Ovary (tissue), 9 donors: Measurements from ENCODE around the gene KRT72. TPM values are rescaled to one million over a fixed set of nuclear protein-coding genes. Genes with fewer than 3 reads are reported as not detected.

Experiments
- DNase-seq, 5 donors: peaks; one replicate each; pipeline ENCODE4 v3.0.0-alpha.2; 2019 to 2020
- H3K27ac ChIP-seq, 2 donors: fragments of 200-600 bp; one replicate each; pipeline versions ENCODE4 v1.5.1 to v1.8.0; 2019 to 2022
- H3K27me3 ChIP-seq: fragments of 200-600 bp; one replicate; pipeline ENCODE4 v1.8.0; 2022
- H3K36me3 ChIP-seq: fragments of 200-600 bp; sonication (generic); one replicate; pipeline ENCODE4 v1.5.1; 2019
- H3K4me1 ChIP-seq: one replicate; pipeline ENCODE4 v1.8.1; 2013; ENCODE audit warnings: mild to moderate bottlenecking, moderate library complexity; ENCODE audit not compliant: insufficient read depth
- H3K4me3 ChIP-seq: fragments of 200-600 bp; sonication (generic); one replicate; pipeline ENCODE4 v1.5.1; 2017
- H3K9me3 ChIP-seq, 2 donors: fragments of 200-600 bp in 1 of 2; sonication (generic) in 1 of 2; one replicate each; pipeline versions ENCODE4 v1.5.1 to v1.8.1; 2013 to 2019; ENCODE audit warnings: mild to moderate bottlenecking in 1 of 2, moderate library complexity in 1 of 2
- EP300 ChIP-seq: sonication (generic); formaldehyde crosslinking; IDR thresholded peaks from one replicate; pipeline ENCODE4 v1.6.1; 2017; ENCODE audit warnings: antibody characterized with exemption
- POLR2A ChIP-seq: fragments of 450-650 bp; IDR thresholded peaks from one replicate; pipeline ENCODE4 v1.6.1; 2017; ENCODE audit warnings: antibody characterized with exemption, mild to moderate bottlenecking, moderate library complexity
- WGBS, 3 donors: extraction: QIAGEN DNeasy Blood & Tissue Kit in 1 of 3; methylation state at CpG; one replicate each; pipeline versions ENCODE4 v1.1.5 to v1.1.7; 2013 to 2017; 5-methylcytosine and 5-hydroxymethylcytosine counted together
- intact Hi-C, 4 donors: fragments of 100-400 bp; cut with DNase I; formaldehyde crosslinking; loops; one replicate each; pipeline versions ENCODE4 v1.11.0 to v1.15.1; 2022 to 2023
- polyA plus RNA-seq, 2 donors: library from polyadenylated mRNA; stranded (reverse); fragments of 200-250 nt in 1 of 2; fragments of 350-450 nt in 1 of 2; fragmentation: Illumina TruSeq in 1 of 2; extraction: RNeasy Lipid Tissue Mini Kit (QIAGEN cat#74804) in 1 of 2; gene quantifications; one replicate each; pipeline ENCODE4 v1.2.3, GENCODE V29; 2013 to 2014
- total RNA-seq, 7 donors: library from RNA; depleted of rRNA in 2 of 7; stranded (reverse); fragments of >200 nt in 2 of 7; fragmentation: NEBNext Ultra II Directional in 3 of 7; extraction: Animal tissue kit (Norgen Biotek cat#: 25700) in 3 of 7; gene quantifications; one replicate each; pipeline versions ENCODE4 v1.1.0 to v1.2.4, GENCODE V29; 2016 to 2023
- TF ChIP-seq, protein P1 (sequence below), 3 donors: fragments of 450-650 bp in 2 of 3; fragments of 200-600 bp in 1 of 3; IDR thresholded peaks; one replicate each; pipeline versions ENCODE4 v1.5.1 to v1.8.0; 2016 to 2022; ENCODE audit warnings: antibody characterized with exemption in 3 of 3, mild to moderate bottlenecking in 1 of 3
- donor health status: DM: no; HTN: no; CAD: no; lungs with moderate emphysema.
- donor health status: DM: no; HTN: no; CAD: no.
- donor health status: Bipolar disorder and iron deficiency.
- donor health status: DM: yes; HTN: yes; CAD: no.
- donor health status: DM: no; HTN: no; CAD: no.
- donor health status: DM: yes; HTN: yes; CAD: no.

The KRT72 gene
- total and polyA plus RNA-seq, 9 donors: not detected

DNA sequence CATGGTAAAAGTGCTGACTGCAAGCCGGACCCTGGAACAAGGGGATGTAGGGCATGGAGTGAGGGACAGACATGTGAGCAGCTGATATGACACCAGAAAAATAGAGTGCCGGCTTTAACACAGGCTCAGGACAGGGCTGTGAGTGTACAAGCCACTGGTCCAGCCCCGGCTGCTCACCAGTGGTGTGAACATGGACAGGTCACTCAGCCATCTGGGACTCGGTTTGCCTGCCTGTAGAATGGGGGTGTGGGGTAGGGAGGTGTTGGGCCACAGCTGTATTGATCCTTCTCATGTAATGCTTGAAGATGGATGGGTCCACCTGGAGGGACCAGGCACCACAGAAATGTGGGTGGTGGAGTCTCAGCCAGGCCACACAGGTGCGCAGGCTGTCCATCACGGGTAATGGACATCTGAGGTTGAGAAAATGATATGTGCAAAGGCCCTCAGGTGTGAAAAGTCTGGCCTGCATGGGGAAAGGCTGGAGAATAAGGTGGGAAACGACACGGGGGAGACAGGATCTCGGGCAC, 17.0 kb downstream of the KRT72 start:
- intact Hi-C loops: no loop called here
- Histone ChIP-seq H3K9me3 (no peaks in the 10 kb centered on the region), H3K27me3 (no peaks in the 10 kb centered on the region), H3K36me3 (no peaks in the 10 kb centered on the region), H3K27ac (no peak overlapping the region), H3K4me3 (no peak overlapping the region), H3K4me1 (no peaks in the 10 kb centered on the region)
- 82 to 85% (median 83%) methylated on average over 9 of the region's 9 CpGs for WGBS, 3 donors
- no peak for DNase-seq
- TF ChIP-seq EP300: no peak
- TF ChIP-seq, protein P1, sequence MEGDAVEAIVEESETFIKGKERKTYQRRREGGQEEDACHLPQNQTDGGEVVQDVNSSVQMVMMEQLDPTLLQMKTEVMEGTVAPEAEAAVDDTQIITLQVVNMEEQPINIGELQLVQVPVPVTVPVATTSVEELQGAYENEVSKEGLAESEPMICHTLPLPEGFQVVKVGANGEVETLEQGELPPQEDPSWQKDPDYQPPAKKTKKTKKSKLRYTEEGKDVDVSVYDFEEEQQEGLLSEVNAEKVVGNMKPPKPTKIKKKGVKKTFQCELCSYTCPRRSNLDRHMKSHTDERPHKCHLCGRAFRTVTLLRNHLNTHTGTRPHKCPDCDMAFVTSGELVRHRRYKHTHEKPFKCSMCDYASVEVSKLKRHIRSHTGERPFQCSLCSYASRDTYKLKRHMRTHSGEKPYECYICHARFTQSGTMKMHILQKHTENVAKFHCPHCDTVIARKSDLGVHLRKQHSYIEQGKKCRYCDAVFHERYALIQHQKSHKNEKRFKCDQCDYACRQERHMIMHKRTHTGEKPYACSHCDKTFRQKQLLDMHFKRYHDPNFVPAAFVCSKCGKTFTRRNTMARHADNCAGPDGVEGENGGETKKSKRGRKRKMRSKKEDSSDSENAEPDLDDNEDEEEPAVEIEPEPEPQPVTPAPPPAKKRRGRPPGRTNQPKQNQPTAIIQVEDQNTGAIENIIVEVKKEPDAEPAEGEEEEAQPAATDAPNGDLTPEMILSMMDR (IDR thresholded peaks at IDR 0.05): no peak
- TF ChIP-seq POLR2A: no peak

DNA sequence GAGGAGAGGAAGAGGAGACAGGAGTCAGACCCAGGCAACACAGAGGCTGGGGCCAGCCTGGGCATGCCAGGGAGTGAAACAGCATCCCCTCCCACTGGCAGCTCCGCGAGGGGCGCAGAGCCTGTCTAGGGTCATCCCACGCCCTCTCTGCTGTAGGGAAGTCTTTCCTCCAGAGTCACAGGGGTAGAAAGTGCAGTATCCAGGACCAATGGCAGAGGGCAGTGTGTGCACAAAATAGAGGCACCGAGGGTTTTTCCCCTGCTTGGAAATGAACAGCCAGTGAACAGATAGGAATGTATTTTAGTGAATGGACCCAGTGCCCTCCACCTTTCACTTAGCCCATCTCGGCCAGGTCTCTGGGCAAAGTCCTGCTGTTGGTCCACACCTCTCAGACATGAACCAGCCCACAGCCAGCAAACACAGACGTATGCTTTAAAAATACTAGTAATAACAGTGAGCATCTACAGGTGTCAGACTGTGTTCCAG, 18.2 kb downstream of the KRT72 start:
- WGBS, 3 donors: 9 to 19% (median 11%) methylated on average over 7 of the region's 7 CpGs
- DNase-seq: peak in 1 of 5 donors; percentile 48
- intact Hi-C loops: no loop called here
- Histone ChIP-seq H3K36me3 (no peaks in the 10 kb centered on the region), H3K9me3 (no peaks in the 10 kb centered on the region), H3K4me3 (no peak overlapping the region), H3K4me1 (no peaks in the 10 kb centered on the region), H3K27me3 (no peaks in the 10 kb centered on the region), H3K27ac (no peak overlapping the region)
- TF ChIP-seq EP300: no peak
- TF ChIP-seq, protein P1 (IDR thresholded peaks at IDR 0.05): no peak
- TF ChIP-seq POLR2A: no peak

DNA sequence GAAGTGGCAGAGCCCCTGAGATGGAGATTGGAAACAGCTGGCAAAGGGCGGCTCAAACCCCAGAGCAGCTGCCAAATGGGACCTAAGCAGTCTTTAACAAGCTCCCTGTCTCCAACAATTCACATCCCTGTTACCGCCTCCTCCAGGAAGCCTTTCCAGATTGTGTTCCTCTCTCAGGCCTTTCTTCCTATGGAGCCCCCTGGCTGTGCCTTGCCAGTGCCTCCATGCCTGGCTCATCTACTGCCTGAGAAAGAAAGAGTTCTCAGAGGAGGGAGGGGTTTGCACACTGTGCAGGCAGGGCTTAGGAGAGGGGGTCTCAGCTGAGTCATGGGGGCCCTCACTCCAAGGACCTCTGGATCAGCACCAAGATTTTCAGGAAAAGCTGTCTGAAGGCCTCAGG, 18.8 kb downstream of the KRT72 start:
- WGBS, 3 donors: 54 to 93% (median 85%) methylated on average over 2 of the region's 2 CpGs
- Histone ChIP-seq H3K9me3 (no peaks in the 10 kb centered on the region), H3K36me3 (no peaks in the 10 kb centered on the region), H3K27ac (no peak overlapping the region), H3K4me1 (no peaks in the 10 kb centered on the region), H3K4me3 (no peak overlapping the region), H3K27me3 (no peaks in the 10 kb centered on the region)
- TF ChIP-seq POLR2A (no peak), EP300 (no peak)
- TF ChIP-seq, protein P1 (IDR thresholded peaks at IDR 0.05): no peak
- intact Hi-C loops: no loop called here
- no peak for DNase-seq

GRCh38 chr12:52581481-52581880, 19.8 kb downstream of the KRT72 start:
- no peaks in the 10 kb centered on the region for H3K4me1 ChIP-seq
- H3K36me3 ChIP-seq: no peaks in the 10 kb centered on the region
- WGBS, 3 donors: 54 to 57% (median 54%) methylated on average over 6 of the region's 6 CpGs
- no peak for DNase-seq
- no peaks in the 10 kb centered on the region for H3K9me3 ChIP-seq
- intact Hi-C loops: no loop called here
- no peak overlapping the region for H3K4me3 ChIP-seq
- no peak overlapping the region for H3K27ac ChIP-seq
- TF ChIP-seq, protein P1 (IDR thresholded peaks at IDR 0.05): no peak
- TF ChIP-seq POLR2A (no peak), EP300 (no peak)
- no peaks in the 10 kb centered on the region for H3K27me3 ChIP-seq
